Endodermal cell (in vitro differentiated cells): ENCODE data around the gene COTL1. TPM values are rescaled to one million over a fixed set of nuclear protein-coding genes. Genes with fewer than 3 reads are reported as not detected.

Source experiments
- DNase-seq: peaks from one replicate; pipeline ENCODE4 v3.0.0-alpha.2; 2017
- H3K27ac ChIP-seq: 2 replicates; pipeline ENCODE4 v1.5.1; 2013; ENCODE audit warnings: mild to moderate bottlenecking, low read depth, low read length, moderate library complexity
- H3K27me3 ChIP-seq: 2 replicates; pipeline ENCODE4 v1.6.1; 2013; ENCODE audit warnings: mild to moderate bottlenecking, low read length, moderate library complexity; ENCODE audit not compliant: insufficient read depth, control insufficient read depth, poor library complexity, severe bottlenecking
- H3K36me3 ChIP-seq: 2 replicates; pipeline ENCODE4 v1.7.0; 2013; ENCODE audit warnings: mild to moderate bottlenecking, low read length, moderate library complexity; ENCODE audit not compliant: control insufficient read depth, insufficient read depth
- H3K4me1 ChIP-seq: one replicate; pipeline ENCODE4 v1.7.0; 2013; ENCODE audit warnings: low read length; ENCODE audit not compliant: control insufficient read depth, insufficient read depth
- H3K4me3 ChIP-seq: 2 replicates; pipeline ENCODE4 v1.5.1; 2013; ENCODE audit warnings: mild to moderate bottlenecking, low read length, moderate library complexity
- H3K9ac ChIP-seq: 2 replicates; pipeline ENCODE4 v1.6.1; 2013; ENCODE audit warnings: mild to moderate bottlenecking, low read length, moderate library complexity; ENCODE audit not compliant: poor library complexity, severe bottlenecking; ENCODE audit errors: extremely low read depth
- H3K9me3 ChIP-seq: 2 replicates; pipeline ENCODE4 v1.6.1; 2013; ENCODE audit warnings: mild to moderate bottlenecking, low read length, moderate library complexity; ENCODE audit not compliant: control insufficient read depth
- H3K27ac Mint-ChIP-seq: 2 replicates; pipeline ENCODE4 v1.8.0; 2020; ENCODE audit warnings: mixed read lengths
- H3K27me3 Mint-ChIP-seq: 2 replicates; pipeline ENCODE4 v1.8.0; 2021; ENCODE audit warnings: mild to moderate bottlenecking, mixed read lengths; ENCODE audit not compliant: insufficient read depth
- H3K36me3 Mint-ChIP-seq: 2 replicates; pipeline ENCODE4 v1.8.0; 2020; ENCODE audit warnings: low read depth, mixed read lengths
- H3K4me1 Mint-ChIP-seq: 2 replicates; pipeline ENCODE4 v1.8.0; 2020; ENCODE audit warnings: mixed read lengths
- H3K4me3 Mint-ChIP-seq: 2 replicates; pipeline ENCODE4 v1.8.0; 2020; ENCODE audit warnings: mild to moderate bottlenecking, moderate library complexity, mixed read lengths
- H3K9me3 Mint-ChIP-seq: 2 replicates; pipeline ENCODE4 v1.8.0; 2020; ENCODE audit warnings: mild to moderate bottlenecking, mixed read lengths
- CTCF ChIP-seq: fragments of 200-600 bp; sonication (generic); conservative IDR thresholded peaks from 2 replicates; pipeline ENCODE4 v1.5.0; 2021; ENCODE audit warnings: antibody characterized with exemption, mild to moderate bottlenecking
- WGBS, 2 experiments: methylation state at CpG; one replicate each; pipeline versions ENCODE4 v1.1.5 to v1.1.7; 2013; ENCODE audit warnings: missing lambda C conversion rate in 2 of 2, mixed read lengths in 1 of 2; ENCODE audit not compliant: insufficient coverage in 1 of 2, insufficient read length in 1 of 2; 5-methylcytosine and 5-hydroxymethylcytosine counted together
- total RNA-seq, 2 donors: library from RNA; stranded (reverse); fragmentation: NEBNext Ultra II Directional in 1 of 2; extraction: Animal tissue kit (Norgen Biotek cat#: 25700) in 1 of 2; gene quantifications; 2 replicates in 1 of 2; 3 replicates in 1 of 2; pipeline ENCODE4 v1.2.1, GENCODE V29; 2021

The COTL1 gene
- total RNA-seq, 2 donors from 2014 or later, result 33.4 to 34.9 TPM

GRCh38 chr16:84613408-84614072 lies 4.3 kb downstream of the COTL1 start:
- H3K27ac Mint-ChIP-seq, result no peak overlapping the region
- H3K27me3 ChIP-seq, result peaks cover 13% of the 10 kb centered on the region
- H3K9me3 Mint-ChIP-seq, result no peaks in the 10 kb centered on the region
- TF ChIP-seq CTCF, result no peak
- H3K36me3 Mint-ChIP-seq, result peaks cover 4% of the 10 kb centered on the region
- H3K27ac ChIP-seq, result no peak overlapping the region
- H3K9me3 ChIP-seq, result no peaks in the 10 kb centered on the region
- H3K36me3 ChIP-seq, result no peaks in the 10 kb centered on the region
- no peak overlapping the region for H3K9ac ChIP-seq
- H3K27me3 Mint-ChIP-seq, result peaks cover 19% of the 10 kb centered on the region
- DNase-seq, result no peak
- H3K4me1 Mint-ChIP-seq, result peaks cover 6% of the 10 kb centered on the region
- WGBS, 2 experiments, result 90 to 94% methylated on average over 6 to 7 of the region's 7 CpGs
- no peaks in the 10 kb centered on the region for H3K4me1 ChIP-seq
- no peak overlapping the region for H3K4me3 ChIP-seq
- H3K4me3 Mint-ChIP-seq, result no peak overlapping the region

- WGBS, 2 experiments, result 92 to 100% methylated on average over 4 to 7 of the region's 7 CpGs
- H3K9me3 Mint-ChIP-seq, result no peaks in the 10 kb centered on the region
- H3K27me3 Mint-ChIP-seq, result peaks cover 19% of the 10 kb centered on the region
These were observed 5.2 kb downstream of the COTL1 start for GRCh38 chr16:84612686-84613085.

GRCh38 chr16:84611041-84611440 lies 6.8 kb downstream of the COTL1 start:
- peaks cover 4% of the 10 kb centered on the region for H3K36me3 Mint-ChIP-seq
- Histone ChIP-seq H3K9me3 (no peaks in the 10 kb centered on the region), H3K9ac (no peak overlapping the region), H3K27ac (no peak overlapping the region), H3K27me3 (no peaks in the 10 kb centered on the region), H3K36me3 (no peaks in the 10 kb centered on the region), H3K4me1 (no peaks in the 10 kb centered on the region), H3K4me3 (no peak overlapping the region)
- DNase-seq, result no peak
- peaks cover 5% of the 10 kb centered on the region for H3K27me3 Mint-ChIP-seq
- WGBS, 2 experiments, result 93 to 96% methylated on average over 3 to 4 of the region's 4 CpGs
- no peak overlapping the region for H3K4me3 Mint-ChIP-seq
- H3K27ac Mint-ChIP-seq, result no peak overlapping the region
- TF ChIP-seq CTCF, result no peak
- no peaks in the 10 kb centered on the region for H3K9me3 Mint-ChIP-seq
- H3K4me1 Mint-ChIP-seq, result no peaks in the 10 kb centered on the region

More at GRCh38 chr16:84612686-84613085, 5.2 kb downstream of the COTL1 start:
- DNase-seq, result no peak
- H3K27ac Mint-ChIP-seq, result no peak overlapping the region
- H3K4me3 ChIP-seq, result no peak overlapping the region
- H3K9me3 ChIP-seq, result no peaks in the 10 kb centered on the region
- H3K27me3 ChIP-seq, result peaks cover 13% of the 10 kb centered on the region
- no peak overlapping the region for H3K9ac ChIP-seq
- H3K4me3 Mint-ChIP-seq, result no peak overlapping the region
- peaks cover 6% of the 10 kb centered on the region for H3K4me1 Mint-ChIP-seq
- no peak overlapping the region for H3K27ac ChIP-seq
- no peaks in the 10 kb centered on the region for H3K36me3 ChIP-seq
- H3K4me1 ChIP-seq, result no peaks in the 10 kb centered on the region
- TF ChIP-seq CTCF, result no peak
- H3K36me3 Mint-ChIP-seq, result peaks cover 4% of the 10 kb centered on the region
